ENCODE results near the gene TLR8.

GRCh38 chrX:12966151-12966550 lies 59.7 kb downstream of the TLR8 start:
- TF ChIP-seq CTCF (IDR thresholded peaks at IDR 0.05) (no peak), ZFX (IDR thresholded peaks at IDR 0.05; ENCODE audit: borderline replicate concordance) (no peak)
